ENCODE data around the gene GIT2. TPM values are rescaled to one million over a fixed set of nuclear protein-coding genes. Genes with fewer than 3 reads are reported as not detected.

The GIT2 gene
- 220 and 223 TPM in 2 replicates for total RNA-seq (2013; cell fraction: nucleolus; rRNA removed)
- 34.0 and 34.3 TPM in 2 replicates for total RNA-seq (2014; rRNA removed)
- total RNA-seq (2014; rRNA removed; fragmentation: Illumina TruSeq; extraction: Trizol) = 43.7 and 44.3 TPM in 2 replicates
- total RNA-seq (2021) = 44.1 and 45.5 TPM in 2 replicates
- polyA plus RNA-seq (2011; ENCODE audit: low read depth) = 24.2 TPM
- 44.1 and 47.7 TPM in 2 replicates for polyA plus RNA-seq (2011; rRNA removed)
- polyA plus RNA-seq (2011; cell fraction: cytosol; rRNA removed) = 34.4 and 36.4 TPM in 2 replicates
- polyA plus RNA-seq (2011; cell fraction: nucleus; rRNA removed) = 77.9 TPM in 2 replicates
- polyA plus RNA-seq (2012) = 28.0 and 33.4 TPM in 2 replicates
- polyA plus RNA-seq (2014; fragmentation: Illumina TruSeq; extraction: Trizol) = 47.3 and 55.8 TPM in 2 replicates
- 1 to 10 TPM; 9.1 to 9.4 TPM for polyA plus RNA-seq (2014; fragmentation: Nextera tagmentation; extraction: Ambion mirVana)
- 42.0 and 43.3 TPM in 2 replicates for polyA plus RNA-seq (2014; rRNA removed)
- polyA plus RNA-seq (2016; fragmentation: Nextera tagmentation; extraction: Ambion mirVana) = 10 to 100 TPM; 49.9 TPM
- 71.2 and 81.6 TPM in 2 replicates for polyA minus RNA-seq (2011; rRNA and poly(A)+ RNA removed)
- polyA minus RNA-seq (2011; cell fraction: cytosol; rRNA and poly(A)+ RNA removed) = 11.9 and 25.9 TPM in 2 replicates
- 57.8 and 95.2 TPM in 2 replicates for polyA minus RNA-seq (2011; cell fraction: nucleus; rRNA and poly(A)+ RNA removed)
- percentile 78 among the genes with signal in this experiment for Bru-seq, nascent RNA
- BruChase-seq, experiment 1, labeled RNA remaining after a 6-hour chase = percentile 78 among the genes with signal in this experiment
- BruChase-seq, experiment 2, labeled RNA remaining after a 2-hour chase = percentile 82 among the genes with signal in this experiment
- long read RNA-seq, experiment 1, full-length matches to known transcripts = 11 of 25 reads
- long read RNA-seq, experiment 1, partial matches to known transcripts = 2 of 25 reads
- long read RNA-seq, experiment 1, other reads (novel, unspliced or antisense) = 12 of 25 reads
- long read RNA-seq, experiment 2, full-length matches to known transcripts = 123 of 201 reads
- long read RNA-seq, experiment 2, partial matches to known transcripts = 17 of 201 reads
- long read RNA-seq, experiment 2, other reads (novel, unspliced or antisense) = 61 of 201 reads

- FAIRE-seq (peak; percentile 52), DNase-seq (ENCODE audit: low read depth, low spot score) (peak; percentile 85), ATAC-seq (peak; percentile 84)
- peaks cover 0 to 6% of the 10 kb centered on the region in 2 experiments; a peak in 1 of 4 replicates for H3K36me3 ChIP-seq (ENCODE audit: control insufficient read depth in 2 of 2, insufficient read depth in 2 of 2, low read length in 1 of 2)
- POLR2A ChIA-PET = interaction anchor here (0.6 to 4.6 kb wide), 5 partner anchors 8 to 55 kb away, joined by 4 to 40 read pairs (median 10); no protein-coding TSS in a partner anchor
- CTCF ChIA-PET = interaction anchor here (1.0 to 1.4 kb wide), 3 partner anchors 8 to 98 kb away, joined by 3 read pairs; no protein-coding TSS in a partner anchor
- H3K27ac ChIP-seq (ENCODE audit: control insufficient read depth, insufficient read depth) = peak within 1 kb of the TSS; percentile 87
- peak within 1 kb of the TSS; percentile 99 for H3K4me2 ChIP-seq (ENCODE audit: control insufficient read depth, insufficient read depth)
- under 1% methylated on average over 65 of the region's 65 CpGs for WGBS (ENCODE audit: insufficient coverage, insufficient replicate concordance, low lambda C conversion rate, missing lambda C conversion rate)
- peak within 1 kb of the TSS; percentile 86 for H3K4me3 ChIP-seq
- no peaks in the 10 kb centered on the region for H3K9me3 ChIP-seq (replicated peaks; ENCODE audit: control insufficient read depth, insufficient read depth, low read length)
- no TSS peak for BruUV-seq (replicated peaks)
- SMC1A ChIA-PET (ENCODE audit: uncharacterized antibody, unreplicated experiment) = interaction anchor here (0.9 to 3.7 kb wide), 6 partner anchors 9 to 107 kb away, joined by 3 to 32 read pairs (median 4); no protein-coding TSS in a partner anchor
- H3K27me3 ChIP-seq (replicated peaks in 1 of 2; ENCODE audit: control insufficient read depth in 2 of 2, insufficient read depth in 2 of 2, low read length in 1 of 2) = no peaks in the 10 kb centered on the region
- peaks cover 63% of the 10 kb centered on the region for H3K79me2 ChIP-seq (ENCODE audit: control insufficient read depth, insufficient read depth, low read length)
- peaks cover 5% of the 10 kb centered on the region; the same call in 1 of the 2 replicates for H3K4me1 ChIP-seq (ENCODE audit: control insufficient read depth, insufficient read depth, low read length)
- intact Hi-C loops (cut with micrococcal nuclease; ENCODE audit: unreplicated experiment) = loop anchor here (2.0 kb wide), 1 partner anchor 53 kb away; the partner anchor contains the start of gene C12orf76
- in situ Hi-C loops (cut with MboI) = no loop called here
- peak within 1 kb of the TSS; percentile 97 for H2AFZ ChIP-seq (ENCODE audit: control insufficient read depth, low read depth, low read length)
- peak within 1 kb of the TSS; percentile 89 for H3K9ac ChIP-seq (ENCODE audit: control insufficient read depth, insufficient read depth, low read length)
- no peaks in the 10 kb centered on the region for H4K20me1 ChIP-seq (ENCODE audit: control insufficient read depth, insufficient read depth)
- RAD21 ChIA-PET (ENCODE audit: unreplicated experiment) = interaction anchor here (2.6 to 3.5 kb wide), 2 partner anchors 16 to 29 kb away, joined by 11 to 12 read pairs; no protein-coding TSS in a partner anchor
- TF ChIP-seq CBX3 (IDR thresholded peaks at IDR 0.05; ENCODE audit: borderline replicate concordance, low read depth) = no peak
- TF ChIP-seq RCOR1 (conservative IDR thresholded peaks at IDR 0.05; ENCODE audit: low read depth, low read length) = no peak
- no peak for TF ChIP-seq ATF7 (IDR thresholded peaks at IDR 0.05; ENCODE audit: low read depth)
- TF ChIP-seq, protein P1, sequence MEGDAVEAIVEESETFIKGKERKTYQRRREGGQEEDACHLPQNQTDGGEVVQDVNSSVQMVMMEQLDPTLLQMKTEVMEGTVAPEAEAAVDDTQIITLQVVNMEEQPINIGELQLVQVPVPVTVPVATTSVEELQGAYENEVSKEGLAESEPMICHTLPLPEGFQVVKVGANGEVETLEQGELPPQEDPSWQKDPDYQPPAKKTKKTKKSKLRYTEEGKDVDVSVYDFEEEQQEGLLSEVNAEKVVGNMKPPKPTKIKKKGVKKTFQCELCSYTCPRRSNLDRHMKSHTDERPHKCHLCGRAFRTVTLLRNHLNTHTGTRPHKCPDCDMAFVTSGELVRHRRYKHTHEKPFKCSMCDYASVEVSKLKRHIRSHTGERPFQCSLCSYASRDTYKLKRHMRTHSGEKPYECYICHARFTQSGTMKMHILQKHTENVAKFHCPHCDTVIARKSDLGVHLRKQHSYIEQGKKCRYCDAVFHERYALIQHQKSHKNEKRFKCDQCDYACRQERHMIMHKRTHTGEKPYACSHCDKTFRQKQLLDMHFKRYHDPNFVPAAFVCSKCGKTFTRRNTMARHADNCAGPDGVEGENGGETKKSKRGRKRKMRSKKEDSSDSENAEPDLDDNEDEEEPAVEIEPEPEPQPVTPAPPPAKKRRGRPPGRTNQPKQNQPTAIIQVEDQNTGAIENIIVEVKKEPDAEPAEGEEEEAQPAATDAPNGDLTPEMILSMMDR (IDR thresholded peaks at IDR 0.05 in 2 of 3, conservative IDR thresholded peaks at IDR 0.05 in 1 of 3; ENCODE audit: control insufficient read depth in 2 of 3, extremely low read depth in 1 of 3, insufficient read depth in 1 of 3, low read depth in 3 of 3, low read length in 3 of 3) = no peak
- TF ChIP-seq ZNF384 (IDR thresholded peaks at IDR 0.05; ENCODE audit: borderline replicate concordance, low read depth, low read length) = no peak
- TF ChIP-seq POLR2AphosphoS2 (IDR thresholded peaks at IDR 0.05; ENCODE audit: low read depth, low read length) = 0 out of 2 replicates have a peak, but pooled peaks have one; percentile 57
- no peak for TF ChIP-seq ZNF24 (IDR thresholded peaks at IDR 0.05)
- no peak for TF ChIP-seq SRF (IDR thresholded peaks at IDR 0.05; ENCODE audit: low read depth in 2 of 2, low read length in 2 of 2)
- no peak for TF ChIP-seq NFIC (IDR thresholded peaks at IDR 0.05; ENCODE audit: low read depth, low read length)
- TF ChIP-seq CEBPB (IDR thresholded peaks at IDR 0.05; ENCODE audit: borderline replicate concordance in 1 of 2, low read depth in 2 of 2, low read length in 2 of 2) = no peak
- peak; percentile 85 for TF ChIP-seq IKZF1 (conservative IDR thresholded peaks at IDR 0.05)
- no peak for TF ChIP-seq CBFB (IDR thresholded peaks at IDR 0.05; ENCODE audit: low read depth)
- no peak; the same call in none of the 2 replicates for TF ChIP-seq GABPA (IDR thresholded peaks at IDR 0.05; ENCODE audit: low read depth)
- TF ChIP-seq ESRRA (IDR thresholded peaks at IDR 0.05; ENCODE audit: low read length) = no peak
- TF ChIP-seq ASH2L (IDR thresholded peaks at IDR 0.05; ENCODE audit: borderline replicate concordance, low read depth) = 0 out of 2 replicates have a peak, but pooled peaks have one; percentile 49
- TF ChIP-seq ZNF622 (IDR thresholded peaks at IDR 0.05) = no peak
- TF ChIP-seq HDAC6 (IDR thresholded peaks at IDR 0.05; ENCODE audit: unreplicated experiment) = no peak
These were observed at the start of gene GIT2 for GRCh38 chr12:109995686-109996482. GIT2 (minus strand) TSS chr12:109996368; CDS start chr12:109996224, 144 bp downstream.
